HG03354 (cell line): ENCODE results near the gene NUDT12.

Source experiments
- ATAC-seq: cut with Tn5 transposase; IDR thresholded peaks from one replicate; pipeline ENCODE4 v1.9.1; 2021; ENCODE audit warnings: mild to moderate bottlenecking; ENCODE audit not compliant: unreplicated experiment, poor library complexity, severe bottlenecking

Gene NUDT12

DNA sequence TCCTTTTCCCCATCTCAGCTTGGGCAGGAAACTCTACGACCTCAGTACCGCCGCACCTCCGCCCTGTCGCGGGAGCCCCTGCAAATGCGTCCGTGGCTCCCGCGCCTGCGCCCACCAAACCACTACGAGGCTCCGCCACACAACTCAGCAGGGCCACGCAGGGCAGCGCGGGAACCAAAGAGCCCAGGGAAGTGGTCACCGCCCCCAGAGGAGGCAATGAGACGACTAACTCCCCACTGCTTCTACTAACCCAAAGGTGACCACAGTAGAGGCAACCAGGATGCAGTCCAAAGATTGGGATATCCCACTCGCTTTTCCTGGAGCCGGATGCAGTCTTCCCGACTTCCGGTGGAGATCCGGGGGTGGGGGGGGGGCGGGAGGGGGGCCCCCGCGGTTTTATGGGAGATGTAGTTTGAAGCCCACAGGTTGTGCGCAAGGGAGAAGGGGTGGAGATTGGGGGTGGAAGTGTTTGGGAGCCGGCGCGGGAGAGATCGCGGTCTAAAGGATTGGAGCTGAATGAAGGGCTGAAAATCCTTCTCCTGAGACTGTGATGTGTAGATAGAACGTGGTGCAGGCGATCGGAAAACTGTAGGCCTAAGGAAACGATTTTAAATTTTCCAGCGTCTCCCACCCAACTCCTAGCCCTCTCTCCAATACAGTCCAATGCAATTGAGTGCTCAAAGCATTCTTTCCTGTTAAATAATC lies at the start of gene NUDT12:
Gene NUDT12, minus strand, starts transcription at position 337 of the 705 bp plus-strand sequence. CDS start 2,541 bp downstream, outside the sequence.
- ATAC-seq: peak; percentile 91

DNA sequence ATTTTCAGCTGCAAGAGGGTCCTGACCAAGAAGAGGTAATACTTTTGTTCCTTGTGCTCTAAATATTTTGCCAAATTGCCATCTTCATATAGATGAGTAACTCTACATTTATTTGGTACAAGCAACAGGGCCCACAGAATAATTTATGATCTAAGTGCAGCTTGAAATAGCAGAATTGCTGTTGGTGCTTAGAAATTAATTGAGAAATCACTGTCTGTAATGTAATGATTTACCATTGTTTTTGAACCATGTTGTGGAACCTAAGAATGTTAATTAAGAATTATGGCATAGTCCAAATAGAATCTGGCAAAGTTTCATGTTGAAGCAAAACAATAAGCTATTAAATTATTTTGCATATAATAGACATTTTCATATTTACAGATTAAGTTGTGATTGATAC lies 44.8 kb upstream of the NUDT12 start:
- no peak for ATAC-seq

DNA sequence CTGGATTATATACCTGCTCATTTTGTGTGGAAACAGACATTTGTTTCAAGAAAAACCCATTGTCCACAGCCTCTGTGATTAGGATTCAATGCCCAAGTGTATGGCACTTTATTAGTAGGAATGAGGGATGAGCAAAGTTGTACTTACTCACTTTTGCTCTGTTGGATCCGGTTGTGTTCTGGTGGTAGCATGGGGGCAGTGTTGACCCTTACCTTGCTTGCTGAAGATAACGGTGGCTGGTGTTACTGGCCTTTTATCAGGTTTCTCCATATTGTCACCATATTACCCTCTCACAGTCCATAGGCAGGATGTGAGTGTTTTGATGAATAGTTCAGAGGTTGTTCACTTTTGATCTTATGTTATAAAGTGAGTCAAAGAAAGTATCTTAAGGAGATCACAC lies 42.7 kb upstream of the NUDT12 start:
- ATAC-seq: no peak

DNA sequence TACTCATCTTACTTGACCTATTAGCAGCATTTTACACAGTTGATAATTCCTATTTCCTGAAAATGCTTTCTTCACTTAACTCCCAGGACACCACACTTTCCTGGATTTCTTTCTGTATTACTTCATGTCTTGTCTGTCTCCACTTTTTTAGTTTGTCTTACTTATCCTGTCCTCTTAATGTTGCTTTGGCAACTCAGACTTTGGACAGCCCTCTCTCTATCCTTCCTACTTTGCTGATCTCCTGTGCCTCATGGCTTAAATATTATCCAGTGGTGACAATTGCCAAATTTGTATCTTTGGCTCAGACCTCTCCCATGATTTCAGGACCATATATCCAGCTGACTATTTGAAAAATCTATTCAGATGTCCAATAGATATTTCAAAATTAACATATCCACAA lies 39.8 kb upstream of the NUDT12 start:
- no peak for ATAC-seq

DNA sequence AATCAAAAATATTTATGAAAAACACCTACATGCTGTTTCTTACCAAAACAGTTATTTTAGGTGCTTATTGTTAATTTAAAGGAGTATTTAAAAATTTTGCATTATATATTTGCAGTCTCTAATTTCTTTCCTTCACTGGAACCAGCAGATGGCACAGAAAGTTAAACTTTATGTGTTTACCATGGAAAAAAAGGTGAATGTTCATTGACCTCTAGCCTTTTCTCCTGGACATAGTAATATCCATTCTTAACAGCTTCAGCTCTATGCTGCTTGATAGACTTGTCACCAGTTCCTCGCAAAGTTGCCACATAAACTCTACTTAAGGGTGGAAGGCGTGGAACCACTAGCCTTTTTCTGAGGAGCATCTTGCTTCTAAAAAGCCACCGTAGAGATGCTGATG lies 38.7 kb upstream of the NUDT12 start:
- ATAC-seq: no peak

DNA sequence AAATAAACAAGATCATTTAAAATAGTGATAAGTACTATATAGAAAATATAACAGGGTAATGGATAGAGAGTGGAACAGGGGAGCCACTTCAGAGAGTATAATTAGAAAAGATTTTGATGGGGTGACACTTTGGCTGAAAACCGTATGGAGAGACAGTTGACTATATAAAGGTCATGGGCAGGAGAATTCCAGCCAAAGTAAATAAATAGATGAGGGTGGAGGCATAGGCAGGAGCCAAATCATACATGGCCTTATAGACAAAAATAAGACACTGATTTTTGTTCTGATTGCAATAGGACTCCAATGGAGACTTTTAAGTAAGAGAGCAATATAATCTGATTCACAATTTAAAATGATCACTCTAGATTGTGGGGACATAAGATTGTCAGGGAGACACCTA lies 37.5 kb upstream of the NUDT12 start:
- ATAC-seq: no peak

DNA sequence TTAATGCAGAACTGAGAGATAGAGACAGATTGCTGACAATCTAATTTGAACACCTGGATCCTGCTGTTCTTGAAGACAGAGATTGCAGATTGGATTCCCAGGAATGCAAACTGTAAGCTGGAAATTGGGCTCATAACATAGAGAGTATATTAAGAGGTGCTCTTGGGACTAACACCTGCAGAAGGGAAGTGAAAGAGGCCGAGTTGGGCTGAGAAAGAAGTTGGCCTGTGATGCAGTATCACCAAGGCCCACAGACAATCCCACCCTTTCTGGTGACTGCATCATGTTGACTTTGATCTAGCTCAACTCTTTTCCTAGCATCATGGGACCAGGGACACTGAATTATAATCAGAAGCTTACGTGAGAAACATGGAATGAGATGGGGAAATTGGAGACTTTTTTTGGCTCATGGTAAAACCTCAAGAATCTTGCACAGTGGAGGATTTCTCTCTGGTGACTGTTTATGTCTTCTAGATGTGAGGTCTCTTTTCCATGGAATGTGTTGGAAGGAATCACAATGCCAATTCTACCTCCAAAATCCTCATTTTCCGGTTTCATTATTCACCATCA lies 36.5 kb upstream of the NUDT12 start:
- ATAC-seq: no peak

DNA sequence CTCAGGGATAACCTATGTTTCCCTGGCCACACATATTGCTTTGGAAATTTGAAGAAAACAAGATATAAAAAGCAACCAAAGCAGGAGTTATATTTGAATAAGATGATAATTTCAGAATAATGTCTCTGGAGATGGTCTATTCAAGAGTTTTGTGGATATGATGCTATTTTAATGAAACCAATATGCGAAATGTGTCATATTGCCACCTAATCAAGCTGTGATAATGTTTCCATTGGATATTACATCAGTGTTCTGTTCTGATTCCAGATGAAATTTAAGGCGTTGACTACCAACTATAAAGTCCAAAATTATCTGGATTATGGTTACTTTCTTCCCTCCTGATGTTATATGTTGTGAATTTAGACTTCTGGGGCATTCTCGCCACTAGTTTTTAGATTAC lies 27.6 kb upstream of the NUDT12 start:
- no peak for ATAC-seq

DNA sequence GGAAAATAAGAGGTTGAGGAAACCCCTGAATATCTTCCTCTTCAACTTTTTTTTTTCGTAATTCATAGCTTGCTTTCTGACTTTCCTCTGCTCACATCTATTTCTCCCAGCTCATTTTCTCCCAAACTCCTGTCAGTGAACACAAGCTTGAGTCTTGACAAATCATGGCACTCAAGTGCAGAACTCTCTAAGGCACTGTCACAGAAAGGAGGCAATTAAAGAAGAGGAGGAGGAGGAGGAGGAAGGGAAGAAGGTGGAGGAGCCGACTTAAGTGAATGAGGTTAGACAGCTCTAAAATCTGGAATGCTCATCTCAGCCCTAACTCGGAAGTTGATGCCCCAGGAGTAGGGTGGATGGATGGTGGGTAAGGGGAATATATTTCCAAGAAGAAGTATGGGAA lies 27.2 kb upstream of the NUDT12 start:
- ATAC-seq: no peak

DNA sequence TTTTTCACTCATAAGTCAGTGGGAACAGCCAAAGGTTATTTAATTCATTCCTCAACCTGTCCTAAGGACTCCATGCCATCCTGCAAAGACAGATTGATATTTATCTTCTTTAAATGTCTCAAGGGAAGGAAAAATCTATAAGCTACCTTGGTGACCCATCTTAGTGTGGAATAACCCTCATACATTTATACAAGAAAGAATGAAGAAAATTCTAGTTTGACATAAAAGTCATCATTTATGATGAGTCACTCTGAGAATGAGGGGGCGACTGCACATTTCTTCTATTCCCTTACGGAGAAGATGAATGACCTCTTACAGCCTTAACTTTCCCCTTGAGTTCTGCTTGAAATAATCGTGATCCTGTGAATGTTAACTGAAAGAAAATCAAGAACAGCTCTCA lies 26.8 kb upstream of the NUDT12 start:
- ATAC-seq: no peak

DNA sequence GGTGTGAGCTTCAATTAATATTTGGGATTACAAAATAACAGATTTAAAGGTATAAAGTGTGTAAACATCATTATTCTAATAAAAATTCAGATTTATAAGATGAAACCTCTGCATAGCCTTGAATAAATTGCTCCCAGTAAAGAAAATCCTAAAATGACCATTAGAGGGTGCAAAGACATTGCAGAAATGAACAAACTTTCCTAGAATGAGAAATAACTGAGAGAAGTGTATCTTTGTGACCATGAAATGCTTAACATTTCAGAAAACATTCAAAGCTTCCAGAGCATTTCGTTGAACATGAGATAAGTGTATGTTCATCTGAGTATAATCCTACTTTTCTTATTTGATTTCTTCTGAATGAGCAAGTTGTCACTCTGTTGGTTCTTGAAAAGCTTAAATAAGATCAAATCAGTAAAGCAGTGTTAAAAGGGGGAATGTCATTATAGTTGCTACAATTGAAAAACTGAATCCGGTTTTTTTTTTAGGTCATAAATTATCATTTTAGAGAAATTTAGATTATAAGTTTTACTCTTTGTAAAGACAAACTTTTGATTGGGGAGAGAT lies 24.7 kb upstream of the NUDT12 start:
- no peak for ATAC-seq

DNA sequence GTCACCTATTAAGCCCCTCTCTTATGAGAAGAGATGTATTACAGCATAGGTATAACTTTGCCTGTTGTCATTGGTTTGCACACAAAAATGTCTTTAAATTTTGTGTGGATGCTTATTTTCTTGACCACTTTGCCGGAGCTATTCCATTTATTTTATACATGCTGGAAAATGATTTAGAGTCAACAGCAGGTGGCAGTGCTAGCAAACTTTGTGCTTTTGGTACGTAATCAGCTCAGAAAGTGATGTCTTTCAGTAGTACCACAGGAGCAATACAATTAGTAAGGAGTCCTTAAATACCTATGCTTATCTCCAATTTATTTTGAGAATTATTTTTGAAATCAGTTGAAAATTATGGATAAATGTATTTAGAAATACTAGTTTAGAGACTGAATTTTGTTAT lies 19.8 kb upstream of the NUDT12 start:
- peak; percentile 76 for ATAC-seq

DNA sequence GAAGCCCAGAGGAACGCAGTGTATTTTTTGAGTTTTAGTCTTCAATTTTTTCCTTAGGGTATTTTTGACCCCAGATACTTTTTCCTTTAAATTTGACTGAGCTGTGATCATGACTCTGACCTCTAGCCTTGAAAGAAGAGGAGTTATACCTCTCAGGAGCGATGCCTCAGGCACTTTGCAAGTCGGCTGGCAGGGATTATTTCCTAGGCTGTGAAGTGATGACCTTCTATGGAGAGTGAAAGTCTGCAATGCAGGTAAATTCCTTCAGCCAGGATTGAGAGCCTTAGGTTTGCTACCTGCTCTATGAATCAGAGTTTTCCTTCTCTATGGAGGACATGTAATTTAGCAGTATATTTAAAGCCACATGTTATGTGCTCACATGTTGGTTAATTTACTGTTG lies 10.8 kb upstream of the NUDT12 start:
- ATAC-seq: no peak

DNA sequence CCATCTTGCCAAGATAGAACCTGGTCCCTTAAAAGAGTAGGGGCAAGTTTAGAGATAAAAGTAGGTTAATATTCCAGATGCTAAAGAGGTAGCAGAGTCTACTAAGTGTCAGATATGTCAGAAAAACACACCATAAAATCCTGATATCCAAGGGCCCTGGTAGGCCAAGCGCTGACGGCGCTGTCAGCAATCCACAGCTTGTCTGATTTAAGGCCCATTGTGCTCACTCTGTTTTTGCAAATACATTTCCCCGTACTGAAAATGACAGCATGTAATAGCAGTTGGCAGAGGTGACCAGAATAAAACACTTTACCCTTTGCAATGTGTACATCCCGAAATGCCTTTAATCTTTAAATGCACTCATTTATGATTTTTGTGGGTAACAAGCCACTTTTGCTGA lies 9.9 kb upstream of the NUDT12 start:
- no peak for ATAC-seq

DNA sequence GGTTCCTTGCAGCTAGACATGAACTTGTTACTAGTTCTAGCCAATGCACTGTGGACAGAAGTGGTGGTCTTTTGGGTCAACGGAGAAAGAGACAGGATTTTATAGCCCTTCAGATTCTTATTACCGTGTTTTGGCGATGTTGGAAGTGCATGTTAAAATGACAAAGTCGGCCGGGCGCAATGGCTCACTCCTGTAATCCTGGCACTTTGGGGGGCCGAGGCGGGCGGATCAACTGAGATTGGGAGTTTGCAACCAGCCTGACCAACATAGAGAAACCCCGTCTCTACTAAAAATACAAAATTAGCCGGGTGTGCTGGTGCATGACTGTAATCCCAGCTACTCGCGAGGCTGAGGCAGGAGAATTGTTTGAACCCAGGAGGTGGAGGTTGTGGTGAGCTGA lies 9.1 kb upstream of the NUDT12 start:
- no peak for ATAC-seq

DNA sequence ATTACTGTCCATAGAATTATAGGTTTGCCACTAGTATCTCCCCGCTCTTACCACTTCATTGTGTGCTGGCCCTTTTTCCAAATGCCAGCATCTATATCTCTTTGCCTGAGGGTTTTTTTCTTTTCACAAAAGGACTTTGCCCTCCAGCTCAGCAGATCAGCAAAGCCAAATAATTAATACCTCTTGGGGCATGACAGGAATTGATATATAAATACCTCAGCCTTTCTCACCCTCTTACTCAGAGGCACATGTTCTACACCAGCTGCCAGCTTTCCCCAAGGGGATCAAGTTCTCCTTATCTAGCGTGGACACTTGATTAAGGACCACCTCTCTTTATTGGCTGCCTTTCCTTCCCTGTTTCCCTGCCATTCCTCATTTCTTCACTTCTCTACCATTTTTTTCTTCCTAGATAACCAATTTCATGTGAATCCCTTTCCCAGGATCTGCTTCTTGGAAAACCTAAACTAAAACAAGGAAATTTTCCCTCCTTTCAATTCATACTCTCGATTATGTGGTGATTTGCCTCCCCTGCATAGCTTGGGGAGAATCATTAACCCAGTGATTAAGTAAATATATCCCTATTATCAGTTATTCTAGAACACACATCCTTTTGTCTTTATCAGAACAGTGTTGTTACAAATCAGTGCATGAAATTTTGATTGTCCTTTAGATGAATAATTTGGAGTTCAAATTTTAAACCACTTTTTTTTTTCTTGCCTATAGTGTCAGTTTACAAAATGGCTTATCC lies 6.9 kb upstream of the NUDT12 start:
- no peak for ATAC-seq

DNA sequence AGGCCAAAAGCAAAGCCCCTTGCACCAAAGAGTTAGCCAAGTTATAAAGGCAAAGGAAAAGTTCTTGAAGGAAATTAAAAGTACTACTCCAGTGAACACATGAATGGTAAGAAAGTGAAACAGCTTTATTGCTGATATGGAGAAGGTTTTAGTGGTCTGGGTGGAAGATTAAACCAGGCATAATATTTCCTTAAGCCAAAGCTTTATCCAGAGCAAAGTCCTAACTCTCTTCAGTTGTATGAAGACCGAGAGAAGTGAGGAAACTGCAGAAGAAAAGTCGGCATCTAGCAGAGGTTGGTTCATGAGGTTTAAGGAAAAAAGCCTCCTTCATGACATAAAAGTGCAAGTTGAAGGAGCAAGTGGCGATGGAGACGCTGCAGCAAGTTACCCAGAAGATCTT lies 3.1 kb upstream of the NUDT12 start:
- ATAC-seq: no peak

DNA sequence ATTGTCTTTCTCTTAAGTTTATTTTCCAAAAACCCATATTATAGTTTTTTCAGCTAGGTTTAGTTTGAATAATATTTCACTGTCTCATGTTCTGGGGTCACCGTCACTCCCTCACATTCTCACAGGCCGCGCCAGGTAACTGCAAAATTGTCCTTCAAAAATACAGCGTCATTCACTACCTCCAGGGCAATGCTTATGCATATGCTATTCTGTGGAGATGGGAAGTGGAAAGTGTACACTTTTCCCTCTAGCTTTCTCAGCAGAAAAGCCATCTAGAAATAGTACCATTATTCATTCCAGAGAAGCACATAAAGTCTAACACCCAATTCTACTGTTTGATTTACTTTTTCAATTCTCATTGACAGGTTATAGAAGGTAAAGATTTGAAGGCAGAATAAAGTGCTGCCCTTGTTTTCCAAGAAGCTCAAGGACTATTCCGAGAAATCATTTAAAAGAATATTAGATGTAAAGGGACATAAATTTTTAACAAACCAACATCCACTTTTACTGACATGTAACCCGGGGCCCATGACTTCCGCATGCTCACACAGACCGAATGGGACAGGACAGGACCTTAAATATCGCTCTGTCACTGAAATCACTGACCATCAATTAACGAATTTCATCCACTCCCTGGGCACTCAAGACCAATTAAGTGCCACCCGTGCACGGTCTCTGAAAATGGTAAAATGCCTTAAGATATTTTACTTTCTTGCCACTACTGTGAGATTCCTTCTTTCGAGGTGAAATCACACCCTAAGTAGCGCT lies 720 bp downstream of the NUDT12 start:
- ATAC-seq: peak; percentile 60

DNA sequence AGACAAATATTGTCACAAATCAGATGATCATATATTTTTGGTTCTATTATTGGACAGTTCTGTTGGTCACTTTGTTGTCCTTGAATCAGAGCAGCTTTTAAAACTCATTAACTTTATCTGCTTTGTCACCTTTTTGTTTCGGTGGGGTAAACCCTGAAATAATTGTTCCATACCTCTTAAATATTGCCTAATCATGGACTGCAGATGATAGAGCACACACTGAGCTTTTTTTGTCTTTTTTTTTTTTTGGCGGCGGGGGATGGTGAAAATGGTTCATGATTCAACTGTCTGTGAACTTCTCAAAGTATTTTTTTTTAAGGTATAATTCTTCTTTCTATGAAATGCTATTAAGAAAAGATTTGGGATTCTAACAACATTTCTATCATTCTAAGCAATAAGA lies 1.8 kb downstream of the NUDT12 start:
- ATAC-seq: no peak

DNA sequence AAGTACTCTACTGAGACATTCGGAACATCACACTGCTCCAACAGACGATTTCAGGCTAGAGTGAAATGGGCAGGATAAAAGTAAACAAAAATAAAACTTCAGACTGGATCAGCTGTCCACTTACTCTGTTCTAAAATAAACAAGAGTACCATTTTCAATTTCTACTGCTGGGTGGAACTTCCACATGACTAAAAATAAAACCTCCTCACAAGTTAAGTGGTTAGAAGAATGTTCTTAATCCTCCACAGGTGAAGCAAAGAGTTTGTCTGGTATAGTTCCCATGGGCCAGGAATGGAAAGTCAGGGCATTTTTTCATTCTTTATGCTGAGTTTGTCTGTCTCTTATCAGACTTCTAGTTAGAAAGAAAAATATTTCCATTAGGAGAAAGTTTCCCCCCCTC lies 15.7 kb downstream of the NUDT12 start:
- no peak for ATAC-seq
